GM12873 (cell line): ENCODE data around the gene RASL12.

Experiments
- TF ChIP-seq, protein P1 (sequence below): IDR thresholded peaks from 2 replicates; pipeline ENCODE4 v1.5.1; 2012; ENCODE audit warnings: low read depth, mild to moderate bottlenecking, moderate library complexity, low read length, control low read depth; ENCODE audit not compliant: insufficient read depth; ENCODE audit errors: missing control alignments

Gene RASL12

DNA sequence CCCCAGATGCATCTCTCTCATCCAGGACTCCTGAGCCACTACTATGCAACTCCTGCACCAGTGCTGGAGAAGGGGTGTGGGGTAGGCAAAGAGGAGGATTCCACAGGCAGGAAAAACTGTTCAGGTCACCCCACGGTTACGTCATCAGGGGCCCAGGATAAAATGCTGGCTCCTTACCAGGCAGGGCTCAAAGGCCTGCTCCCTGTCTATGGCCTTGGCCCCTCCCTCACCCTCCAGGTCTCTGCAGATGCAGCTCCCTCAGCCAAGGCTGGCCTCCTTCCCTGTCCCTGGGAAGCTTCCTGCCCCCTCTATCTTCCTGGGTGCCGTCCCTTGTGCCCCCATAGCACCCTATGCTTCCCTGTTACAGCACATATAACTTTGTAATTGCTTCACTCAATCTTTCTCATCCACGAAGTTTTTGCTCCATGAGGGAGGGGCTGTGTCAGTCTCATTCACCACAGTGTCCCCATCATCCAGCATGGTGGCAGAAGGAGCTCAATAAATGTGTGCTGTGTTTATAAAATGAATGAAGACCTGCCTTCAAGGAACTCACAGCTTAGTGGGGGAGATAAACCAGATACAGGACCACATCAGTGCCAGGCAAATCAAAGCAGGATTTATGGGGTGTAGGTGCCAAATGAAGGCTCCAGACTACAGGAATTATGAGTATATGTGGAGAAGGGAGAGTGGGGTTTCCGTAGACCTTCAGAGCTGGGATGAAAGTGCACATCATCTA is 27.4 kb upstream of the RASL12 start:
- TF ChIP-seq, protein P1, sequence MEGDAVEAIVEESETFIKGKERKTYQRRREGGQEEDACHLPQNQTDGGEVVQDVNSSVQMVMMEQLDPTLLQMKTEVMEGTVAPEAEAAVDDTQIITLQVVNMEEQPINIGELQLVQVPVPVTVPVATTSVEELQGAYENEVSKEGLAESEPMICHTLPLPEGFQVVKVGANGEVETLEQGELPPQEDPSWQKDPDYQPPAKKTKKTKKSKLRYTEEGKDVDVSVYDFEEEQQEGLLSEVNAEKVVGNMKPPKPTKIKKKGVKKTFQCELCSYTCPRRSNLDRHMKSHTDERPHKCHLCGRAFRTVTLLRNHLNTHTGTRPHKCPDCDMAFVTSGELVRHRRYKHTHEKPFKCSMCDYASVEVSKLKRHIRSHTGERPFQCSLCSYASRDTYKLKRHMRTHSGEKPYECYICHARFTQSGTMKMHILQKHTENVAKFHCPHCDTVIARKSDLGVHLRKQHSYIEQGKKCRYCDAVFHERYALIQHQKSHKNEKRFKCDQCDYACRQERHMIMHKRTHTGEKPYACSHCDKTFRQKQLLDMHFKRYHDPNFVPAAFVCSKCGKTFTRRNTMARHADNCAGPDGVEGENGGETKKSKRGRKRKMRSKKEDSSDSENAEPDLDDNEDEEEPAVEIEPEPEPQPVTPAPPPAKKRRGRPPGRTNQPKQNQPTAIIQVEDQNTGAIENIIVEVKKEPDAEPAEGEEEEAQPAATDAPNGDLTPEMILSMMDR, result no peak

GRCh38 chr15:65094294-65094995 is 26.7 kb upstream of the RASL12 start:
- TF ChIP-seq, protein P1, result no peak

DNA sequence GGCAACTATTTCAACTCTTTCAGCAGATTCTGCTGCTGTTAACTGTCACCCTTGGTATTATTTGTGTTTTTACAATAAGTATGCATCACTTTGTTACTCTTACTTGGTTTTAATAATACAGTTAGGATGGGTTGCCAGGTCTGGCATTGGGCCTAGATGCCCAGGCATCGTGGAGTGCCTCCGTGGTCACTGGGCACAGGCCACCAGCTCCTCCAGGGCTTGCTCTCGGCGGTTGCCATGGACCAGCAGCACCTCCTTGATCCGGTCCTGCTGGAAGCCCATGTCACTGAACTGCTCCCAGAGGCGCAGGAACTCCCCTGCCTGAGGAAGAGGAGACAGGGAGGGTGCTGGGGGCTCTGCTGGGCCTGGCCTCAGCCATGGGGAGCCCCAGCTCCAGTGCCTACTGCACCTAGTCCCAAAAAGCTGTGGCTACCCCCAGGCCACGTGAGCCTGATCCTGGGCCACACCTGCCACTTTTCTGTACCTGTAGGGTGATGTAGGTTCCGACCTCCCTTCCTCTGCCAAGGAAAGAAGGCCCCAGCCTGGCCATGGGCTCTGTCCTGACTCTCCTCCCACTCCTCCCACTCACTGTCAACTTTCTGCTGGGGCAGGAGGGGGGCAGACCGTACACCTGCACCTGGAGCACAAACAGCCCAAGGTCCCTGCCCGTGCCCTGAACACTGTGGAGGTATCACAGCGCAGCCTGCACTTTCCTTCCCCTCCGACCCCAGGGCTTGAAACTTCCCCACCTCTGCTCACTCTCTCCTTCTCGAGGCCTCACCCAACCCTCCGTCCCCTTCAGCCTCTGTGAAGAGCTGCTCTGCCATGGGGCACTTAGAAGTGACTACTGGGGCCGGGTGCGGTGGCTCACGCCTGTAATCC is 25.4 kb upstream of the RASL12 start:
- TF ChIP-seq, protein P1, result no peak

- TF ChIP-seq, protein P1, result no peak
These were observed 24.4 kb upstream of the RASL12 start for GRCh38 chr15:65091946-65092770.

- TF ChIP-seq, protein P1, result no peak
These were observed 21.5 kb upstream of the RASL12 start for GRCh38 chr15:65089206-65089824.

DNA sequence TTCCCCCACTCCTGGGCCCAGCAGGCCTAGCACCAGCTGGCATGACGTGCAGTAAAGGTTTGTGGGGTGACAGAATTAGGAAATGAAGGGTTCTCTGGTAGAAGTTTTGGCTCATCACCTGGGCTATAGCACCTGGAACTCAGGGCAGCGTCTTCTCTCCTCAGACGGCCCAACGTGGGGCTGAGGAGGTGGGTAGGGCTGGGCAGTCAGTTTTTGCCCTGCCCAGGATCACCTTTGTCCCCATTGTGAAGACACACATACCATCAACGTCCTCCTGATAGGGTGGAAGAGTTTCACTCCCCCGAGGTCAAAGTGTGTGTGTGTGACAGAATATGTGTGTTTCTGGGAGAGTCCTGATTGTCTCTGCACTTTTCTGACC is 20.8 kb upstream of the RASL12 start:
- TF ChIP-seq, protein P1, result no peak
